ENCODE results near the gene MTURN.

DNA sequence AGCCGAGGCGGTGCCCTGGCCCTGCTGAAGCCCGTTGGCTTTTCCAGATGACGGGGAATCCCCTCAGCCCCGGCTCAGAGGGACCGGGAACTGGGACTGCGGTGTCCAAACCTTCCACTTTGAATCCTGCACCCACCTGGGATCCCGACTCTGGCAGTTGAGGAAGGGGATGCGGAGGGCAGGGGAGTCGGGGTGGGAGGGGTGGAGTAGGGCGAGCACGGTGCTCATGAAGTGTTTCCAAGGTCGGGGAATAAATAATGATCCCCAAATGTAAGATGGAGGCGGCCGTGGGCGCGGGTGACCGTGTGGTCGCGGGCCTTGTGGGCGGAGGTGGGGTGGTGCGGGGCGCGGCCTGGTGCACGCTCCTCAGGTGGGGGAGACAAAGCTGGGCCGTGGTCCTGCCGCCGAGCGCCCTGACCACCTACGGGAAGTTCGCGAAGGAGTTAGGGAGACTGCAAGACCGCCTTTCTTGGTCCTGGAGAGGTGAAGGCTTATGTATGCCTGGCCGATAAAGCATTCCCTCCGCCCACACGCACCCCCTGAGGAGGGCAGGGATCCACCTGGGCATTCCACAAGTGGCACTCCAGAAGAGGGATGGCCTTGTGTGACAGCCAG lies 1.4 kb downstream of the MTURN start:
- TF ChIP-seq POLR2A (IDR thresholded peaks at IDR 0.05; ENCODE audit: low read depth, low read length) = no peak
- TF ChIP-seq, protein P1, sequence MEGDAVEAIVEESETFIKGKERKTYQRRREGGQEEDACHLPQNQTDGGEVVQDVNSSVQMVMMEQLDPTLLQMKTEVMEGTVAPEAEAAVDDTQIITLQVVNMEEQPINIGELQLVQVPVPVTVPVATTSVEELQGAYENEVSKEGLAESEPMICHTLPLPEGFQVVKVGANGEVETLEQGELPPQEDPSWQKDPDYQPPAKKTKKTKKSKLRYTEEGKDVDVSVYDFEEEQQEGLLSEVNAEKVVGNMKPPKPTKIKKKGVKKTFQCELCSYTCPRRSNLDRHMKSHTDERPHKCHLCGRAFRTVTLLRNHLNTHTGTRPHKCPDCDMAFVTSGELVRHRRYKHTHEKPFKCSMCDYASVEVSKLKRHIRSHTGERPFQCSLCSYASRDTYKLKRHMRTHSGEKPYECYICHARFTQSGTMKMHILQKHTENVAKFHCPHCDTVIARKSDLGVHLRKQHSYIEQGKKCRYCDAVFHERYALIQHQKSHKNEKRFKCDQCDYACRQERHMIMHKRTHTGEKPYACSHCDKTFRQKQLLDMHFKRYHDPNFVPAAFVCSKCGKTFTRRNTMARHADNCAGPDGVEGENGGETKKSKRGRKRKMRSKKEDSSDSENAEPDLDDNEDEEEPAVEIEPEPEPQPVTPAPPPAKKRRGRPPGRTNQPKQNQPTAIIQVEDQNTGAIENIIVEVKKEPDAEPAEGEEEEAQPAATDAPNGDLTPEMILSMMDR (IDR thresholded peaks at IDR 0.05; ENCODE audit: extremely low read depth in 1 of 2, insufficient read depth in 1 of 2, low read depth in 1 of 2, low read length in 2 of 2) = no peak
- no peak for TF ChIP-seq POLR2AphosphoS5 (IDR thresholded peaks at IDR 0.05; ENCODE audit: insufficient read depth, low read depth, low read length)
- TF ChIP-seq JUN (IDR thresholded peaks at IDR 0.05; ENCODE audit: borderline replicate concordance, insufficient read depth, insufficient read length, low read depth) = no peak

Measured in endothelial cell of umbilical vein (primary cell).